Activated T-cell treated with anti-CD3 and anti-CD28 coated beads for 48 hours (primary cell): ENCODE results near the gene ATAD1.
A peak's percentile ranks its signal among the peaks of the same experiment; 100 is the strongest.
"Not testable (repeated sequence)": the region's sequence is repeated elsewhere in the genome, so short reads cannot be mapped to it uniquely, and the experiment has no call there.

Experiments
- DNase-seq: peaks from one replicate; pipeline ENCODE4 v3.0.0-alpha.2; 2020; ENCODE audit warnings: low read depth

The ATAD1 gene

DNA sequence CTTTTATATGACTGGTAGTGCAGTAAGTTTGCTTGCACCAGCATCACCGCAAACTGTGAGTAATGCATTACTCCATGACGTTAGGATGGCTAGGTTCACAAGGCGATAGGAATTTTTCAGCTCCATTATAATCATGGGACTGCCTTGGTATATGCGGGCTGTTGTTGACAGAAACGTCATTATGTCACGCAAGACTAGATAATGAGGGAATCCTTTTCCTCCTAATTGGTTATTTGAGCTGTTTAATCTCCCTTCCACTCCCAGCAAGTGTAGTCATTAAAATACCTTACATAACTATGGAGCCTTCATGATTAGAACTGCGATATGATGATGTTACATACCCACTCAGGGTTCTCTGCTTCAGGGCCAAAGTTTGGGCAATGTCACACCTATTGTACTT, 28.0 kb upstream of the ATAD1 start:
- no peak for DNase-seq

DNA sequence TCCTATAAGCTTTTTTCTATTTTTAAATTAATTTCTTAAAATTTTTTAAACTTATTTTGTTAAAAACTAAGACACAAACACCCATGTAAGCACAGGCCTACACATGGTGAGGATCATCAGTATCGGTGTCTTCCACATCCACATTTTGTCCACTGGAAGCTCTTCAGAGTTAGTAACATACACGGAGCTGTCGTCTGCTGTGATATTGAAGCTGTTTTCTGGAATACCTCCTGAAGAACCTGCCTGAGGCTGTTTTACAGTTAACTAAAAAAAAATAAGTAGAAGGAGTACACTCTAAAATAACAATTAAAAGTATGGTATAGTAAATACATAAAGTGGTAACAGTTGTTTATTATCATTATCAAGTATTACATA, 27.6 kb upstream of the ATAD1 start:
- DNase-seq = no peak

DNA sequence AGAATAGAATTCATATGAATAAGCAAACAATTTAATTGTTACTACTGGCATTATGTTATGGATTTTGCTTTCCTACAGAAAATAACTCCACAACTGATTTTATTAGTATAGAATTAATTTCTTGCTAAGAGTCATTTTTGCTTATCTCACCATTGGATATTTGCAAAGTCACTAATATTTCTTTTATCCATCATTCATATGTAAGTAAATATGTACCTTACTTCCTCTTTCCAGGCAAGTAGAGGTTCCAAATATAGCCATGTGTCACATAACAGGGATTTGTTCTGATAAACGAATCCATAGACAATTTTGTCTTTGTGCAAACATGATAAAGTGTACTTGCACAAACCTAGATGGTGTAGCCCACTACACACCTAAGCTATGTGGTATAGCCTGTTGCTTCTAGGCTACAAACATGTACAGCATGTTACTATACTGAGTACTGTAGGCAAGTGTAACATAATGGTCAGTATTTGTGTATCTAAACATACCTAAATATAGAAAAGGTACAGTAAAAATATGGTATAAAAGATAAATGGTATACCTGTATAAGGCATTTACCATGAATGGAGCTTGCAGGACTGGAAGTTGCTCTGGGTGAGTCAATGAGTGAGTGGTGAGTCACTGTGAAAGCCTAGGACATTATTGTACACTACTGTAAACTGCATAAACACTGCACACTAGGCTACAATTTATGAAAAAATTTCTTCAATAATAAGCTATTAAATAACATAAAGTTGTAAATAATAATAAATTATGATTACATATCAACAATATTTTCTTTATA, 27.0 kb upstream of the ATAD1 start:
- no peak for DNase-seq

DNA sequence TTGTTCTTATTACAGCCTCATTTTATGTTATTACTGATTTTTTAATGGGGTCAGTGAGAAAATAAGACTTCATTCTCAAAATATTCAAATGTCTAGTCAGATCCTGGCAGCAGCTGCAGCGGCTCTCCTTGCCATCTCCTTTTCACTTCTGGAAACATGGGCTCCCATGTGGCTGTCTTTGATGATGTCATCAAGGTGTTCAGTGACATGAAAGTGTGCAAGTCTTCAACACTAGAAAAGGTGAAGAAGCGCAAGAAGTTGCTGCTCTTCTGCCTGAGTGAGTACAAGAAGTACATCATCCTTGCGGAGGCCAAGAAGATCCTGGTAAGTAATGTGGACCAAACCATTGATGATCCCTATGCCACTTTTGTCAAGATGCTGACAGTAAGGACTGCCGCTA, 25.7 kb upstream of the ATAD1 start:
- DNase-seq = no peak

DNA sequence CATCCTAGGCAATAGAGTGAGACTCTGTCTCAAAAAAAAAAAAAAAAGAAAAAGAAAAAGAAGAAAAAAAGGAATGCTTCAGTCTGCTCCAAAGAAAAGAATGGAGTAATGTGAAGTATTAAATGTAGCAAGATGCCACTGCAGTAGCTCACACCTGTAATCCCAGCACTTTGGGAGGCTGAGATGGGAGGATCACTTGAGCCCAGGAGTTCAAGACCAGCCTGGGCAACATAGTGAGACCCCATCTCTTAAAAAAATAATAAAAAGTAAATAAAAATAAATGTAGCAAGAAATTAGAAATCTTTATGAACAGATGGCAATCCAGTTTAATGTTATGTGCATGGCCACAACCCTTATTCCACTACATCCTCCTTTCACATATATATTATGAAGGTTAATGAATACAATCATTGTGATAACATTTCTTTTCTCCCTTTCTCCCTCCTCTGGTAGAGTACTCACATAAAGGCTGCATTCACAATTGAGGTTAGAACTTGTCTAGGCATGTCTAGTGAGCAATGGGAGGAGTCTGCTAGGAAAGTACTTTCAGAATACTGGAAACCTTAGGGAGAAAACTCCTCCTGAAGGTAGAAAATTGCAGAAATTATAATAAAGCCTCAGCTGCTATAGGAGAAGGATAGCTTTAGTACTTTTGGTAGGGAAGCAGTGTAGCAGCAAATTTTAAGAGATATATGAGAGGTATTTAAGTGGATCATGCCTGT, 24.9 kb upstream of the ATAD1 start:
- no peak for DNase-seq

DNA sequence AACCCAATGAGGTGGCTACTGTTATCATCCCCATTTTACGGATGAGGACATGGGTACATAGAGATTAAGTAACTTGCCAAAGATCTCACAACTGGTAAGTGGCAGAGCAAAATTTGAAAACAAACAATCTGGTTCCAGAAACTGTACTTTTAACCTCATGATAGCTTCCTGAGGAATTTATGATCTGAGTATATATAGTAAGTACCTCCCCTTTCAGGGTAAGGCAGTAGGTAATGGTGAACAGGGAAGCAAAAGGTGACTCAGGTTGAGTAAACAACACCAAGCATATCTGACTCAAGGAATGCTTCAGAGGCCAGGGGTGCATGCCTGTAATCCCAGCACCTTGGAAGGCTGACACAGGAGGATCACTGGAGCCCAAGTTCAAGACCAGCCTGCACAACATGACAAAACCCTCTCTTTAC, 24.2 kb upstream of the ATAD1 start:
- no peak for DNase-seq

DNA sequence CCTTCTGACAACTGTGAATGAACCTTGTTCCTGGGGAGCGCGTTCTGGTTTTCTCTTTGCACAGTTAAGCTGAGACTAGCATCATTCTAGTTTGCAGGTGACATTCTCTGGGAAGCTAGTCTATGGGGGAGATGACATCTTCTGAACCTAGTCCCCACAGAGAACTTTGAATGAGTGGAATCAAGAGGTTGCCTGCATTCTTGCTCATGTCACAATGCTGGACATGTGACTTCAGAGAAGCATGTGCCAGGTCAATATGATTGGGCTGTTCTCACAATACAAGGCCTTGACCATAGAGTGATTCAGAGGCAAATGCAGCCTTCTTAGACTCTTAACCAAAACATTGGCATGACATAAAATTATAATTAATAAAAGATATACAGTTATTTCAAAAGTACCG, 23.2 kb upstream of the ATAD1 start:
- no peak for DNase-seq

DNA sequence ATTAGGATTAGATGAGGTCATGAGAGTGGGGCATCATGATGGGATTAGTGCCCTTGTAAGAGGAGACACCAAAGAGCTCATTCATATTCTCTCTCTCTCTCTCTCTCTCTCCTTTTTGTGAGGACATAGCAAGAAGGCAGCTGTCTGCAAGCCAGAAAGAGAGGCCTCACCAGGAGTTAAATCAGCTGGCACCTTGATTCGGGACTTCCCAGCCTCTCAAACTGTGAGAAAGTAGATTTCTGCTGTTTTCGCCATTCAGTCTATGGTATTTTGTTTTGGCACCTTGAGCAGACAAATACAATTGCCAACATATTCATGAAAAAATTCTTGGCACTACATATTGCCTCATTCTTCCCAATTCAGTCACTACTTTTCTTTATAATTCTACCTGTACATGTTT, 20.6 kb upstream of the ATAD1 start:
- DNase-seq = no peak

DNA sequence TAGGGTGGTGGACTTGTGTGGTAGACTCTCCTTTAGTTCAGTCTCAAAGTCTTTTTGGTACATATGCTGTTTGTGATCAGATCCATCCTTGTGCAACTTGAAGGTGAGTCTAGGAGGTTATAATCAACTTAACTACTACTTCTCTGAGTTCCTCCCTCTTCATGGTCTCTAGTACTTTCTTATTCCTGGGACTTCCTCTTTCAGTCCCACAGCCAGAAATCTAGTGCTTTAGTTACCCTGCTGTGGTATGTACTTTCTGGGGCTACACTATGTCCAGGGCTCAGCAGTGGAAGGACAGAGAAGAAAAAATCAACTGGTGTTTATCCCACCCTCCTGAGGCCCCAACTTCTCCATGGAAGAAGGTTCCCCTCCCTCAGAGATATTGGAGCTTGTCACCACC, 19.4 kb upstream of the ATAD1 start:
- DNase-seq = no peak

DNA sequence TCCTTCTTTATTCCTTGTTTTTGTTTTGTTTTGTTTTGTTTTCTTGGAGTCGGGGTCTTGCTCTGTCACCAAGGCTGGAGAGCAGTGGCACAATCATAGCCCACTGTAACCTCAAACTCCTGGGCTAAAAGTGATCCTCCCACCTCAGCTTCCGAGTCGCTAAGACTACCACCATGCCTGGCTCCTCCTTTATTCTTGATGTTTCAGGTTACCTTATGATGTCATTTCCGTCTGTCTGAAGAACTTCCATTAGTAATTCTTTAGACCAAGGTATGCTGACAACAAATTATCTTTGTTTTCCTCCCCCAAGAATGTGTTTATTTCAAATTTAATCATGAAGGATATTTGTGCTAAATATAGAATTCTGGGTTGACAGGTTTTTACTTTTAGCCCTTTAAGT, 18.1 kb upstream of the ATAD1 start:
- no peak for DNase-seq

DNA sequence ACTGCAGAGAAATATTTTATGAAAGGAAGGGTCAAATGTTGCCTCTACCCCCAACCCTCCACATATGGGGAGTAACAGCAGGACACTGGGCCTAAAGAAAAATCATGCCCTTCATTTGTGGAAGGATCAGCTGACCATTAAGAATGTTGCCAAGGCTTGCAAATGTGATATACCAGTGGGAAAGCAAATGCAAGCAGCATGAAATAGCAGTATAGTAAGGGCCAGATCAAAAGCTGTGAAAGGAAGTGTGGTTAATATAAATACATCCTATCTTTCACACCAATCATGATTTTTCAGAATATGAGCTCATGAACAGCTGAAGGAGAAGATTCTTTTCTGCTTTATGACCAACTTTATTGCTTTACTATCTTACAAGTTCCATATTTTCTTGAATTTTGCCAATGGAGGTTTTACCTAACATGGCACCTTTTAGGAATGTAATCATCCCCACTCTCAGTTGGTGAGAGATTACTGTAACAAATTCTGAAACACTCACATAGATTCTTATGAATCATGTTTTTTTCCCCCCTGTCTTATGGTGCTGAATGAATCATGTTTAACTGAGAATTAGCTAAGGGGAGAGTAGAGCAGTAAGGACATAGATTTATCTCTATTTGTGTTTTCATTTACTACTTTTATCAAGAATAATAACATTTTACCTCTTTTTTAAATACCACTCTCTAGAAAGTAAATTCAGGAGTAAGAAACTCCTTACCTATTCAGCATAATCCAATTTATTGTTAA, 12.1 kb upstream of the ATAD1 start:
- no peak for DNase-seq

DNA sequence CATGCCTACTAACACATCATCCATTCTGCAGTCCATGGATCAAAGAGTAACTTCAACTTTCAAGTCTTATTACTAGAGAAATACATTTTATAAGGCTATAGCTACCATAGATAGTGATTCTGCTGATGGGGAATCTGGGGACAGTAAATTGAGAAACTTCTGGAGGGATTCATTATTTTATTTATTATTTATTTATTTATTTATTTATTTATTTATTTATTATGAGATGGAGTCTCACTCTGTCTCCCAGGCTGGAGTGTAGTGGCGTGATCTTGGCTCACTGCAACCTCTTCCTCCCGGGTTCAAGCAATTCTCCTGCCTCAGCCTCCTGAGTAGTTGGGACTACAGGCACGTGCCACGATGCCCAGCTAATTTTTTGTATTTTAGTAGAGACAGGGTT, 11.0 kb upstream of the ATAD1 start:
- not testable (repeated sequence) for DNase-seq

DNA sequence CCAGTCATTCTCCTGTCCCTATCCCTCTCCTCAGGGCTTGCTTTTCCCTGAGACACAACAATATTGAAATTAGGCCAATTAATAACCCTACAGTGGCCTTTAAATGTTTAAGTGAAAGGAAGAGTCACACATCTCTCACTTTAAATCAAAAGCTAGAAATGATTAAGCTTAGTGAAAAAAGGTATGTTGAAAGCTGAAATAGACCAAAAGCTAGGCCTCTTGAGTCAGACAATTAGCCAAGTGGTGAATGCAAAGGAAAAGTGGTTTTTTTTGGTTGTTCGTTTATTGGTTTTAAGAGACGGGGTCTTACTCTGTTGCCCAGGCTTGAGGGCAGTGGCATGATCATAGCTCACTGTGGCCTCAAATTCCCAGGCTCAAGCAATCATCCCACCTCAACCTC, 9.7 kb upstream of the ATAD1 start:
- DNase-seq = no peak

DNA sequence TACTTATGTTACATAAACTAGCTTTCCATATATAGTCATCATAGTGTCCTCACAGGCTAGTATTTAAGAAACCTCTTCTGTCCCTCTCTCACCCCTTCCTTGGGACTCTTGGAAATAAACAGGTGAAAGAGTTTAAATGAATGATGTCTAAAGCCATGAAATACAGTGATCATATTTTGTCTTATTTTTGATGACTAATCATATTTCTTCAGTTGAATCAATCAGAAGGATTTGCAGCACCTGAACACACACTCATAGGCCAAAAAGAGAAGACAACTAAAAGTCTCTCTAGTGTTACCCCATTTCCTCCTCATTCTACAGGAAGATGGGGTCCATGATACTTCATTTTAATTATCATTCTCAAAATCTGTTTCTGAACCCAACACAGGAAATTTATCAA, 8.6 kb upstream of the ATAD1 start:
- no peak for DNase-seq

DNA sequence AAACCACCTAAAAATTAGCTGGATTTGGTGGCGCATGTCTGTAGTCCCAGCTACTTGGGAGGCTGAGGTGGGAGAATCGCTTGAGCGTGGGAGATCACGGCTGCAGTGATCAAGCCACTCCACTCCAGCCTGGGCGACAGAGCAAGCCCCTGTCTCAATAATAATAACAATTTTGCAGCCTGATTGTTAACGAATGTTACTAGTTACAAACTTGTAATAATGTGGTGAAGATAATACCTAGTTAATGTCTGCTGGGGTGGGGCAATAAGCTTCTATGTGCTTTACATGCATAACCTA, 1.2 kb upstream of the ATAD1 start:
- no peak for DNase-seq

DNA sequence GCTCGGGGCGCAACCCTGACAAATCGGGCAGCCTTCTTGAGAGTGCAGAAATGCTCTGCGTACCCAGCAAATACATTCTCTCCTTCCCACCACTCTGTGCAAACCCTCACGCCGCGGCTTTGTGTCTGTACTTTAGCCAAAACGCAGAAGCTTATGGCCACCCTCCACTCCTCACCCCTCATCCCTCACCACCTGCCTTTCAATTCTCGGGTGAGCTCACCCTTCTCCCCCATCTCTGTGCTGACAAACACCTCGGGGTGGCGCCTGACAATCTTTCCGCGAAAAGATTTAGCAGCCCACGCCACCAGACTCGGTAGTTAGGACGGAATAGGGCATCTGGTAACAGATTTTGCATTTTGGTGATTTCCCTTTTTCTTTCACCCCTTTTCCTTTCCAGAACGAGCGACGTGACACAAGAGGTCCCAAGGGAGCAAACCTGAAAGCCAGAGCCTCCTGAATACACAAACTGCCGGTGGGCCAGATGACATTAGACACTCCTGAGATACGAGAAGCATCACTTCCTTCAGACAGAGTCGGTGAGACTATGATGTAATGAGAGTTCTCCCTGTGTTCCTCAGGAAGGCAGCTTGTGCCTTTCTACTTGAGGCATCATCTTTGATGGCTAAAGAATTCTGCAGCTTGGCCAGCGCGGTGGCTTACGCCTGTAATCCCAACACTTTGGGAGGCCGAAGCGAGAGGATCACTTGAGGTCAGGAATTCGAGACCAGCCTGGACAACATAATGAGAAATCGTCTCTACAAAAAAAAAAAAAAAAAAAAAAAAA, 671 bp upstream of the ATAD1 start:
- peak; percentile 49 for DNase-seq

DNA sequence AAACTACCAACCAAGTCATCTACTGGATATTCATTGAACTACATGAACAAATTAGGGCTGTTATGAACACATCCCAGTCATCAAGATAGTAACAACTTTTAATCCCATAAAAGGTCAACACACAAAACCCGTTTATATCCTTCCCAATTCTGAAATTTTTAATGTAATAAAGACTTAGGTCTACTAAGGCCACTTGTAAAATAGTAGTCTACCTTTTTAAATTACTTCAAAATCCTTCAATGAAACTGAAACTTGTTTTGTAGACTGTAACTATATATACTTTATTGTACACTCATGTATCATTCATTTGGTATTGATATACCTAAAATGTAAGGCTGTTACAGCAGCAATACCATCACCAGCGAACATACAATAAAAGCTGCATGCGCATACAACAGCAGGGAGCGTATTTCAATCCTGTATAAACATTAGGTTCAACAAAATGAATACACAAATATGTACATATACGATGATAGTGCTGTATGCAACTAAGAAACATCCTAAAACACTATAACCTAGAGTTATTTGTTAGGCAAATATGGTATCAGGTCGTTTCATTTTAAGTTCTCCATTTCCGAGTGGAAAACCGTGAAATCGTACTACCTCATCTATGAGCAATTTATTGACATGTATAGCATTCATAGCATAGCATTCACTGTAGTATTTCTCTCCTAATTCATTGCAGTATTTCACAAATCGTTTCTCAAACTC, 973 bp downstream of the ATAD1 start:
- DNase-seq = no peak

DNA sequence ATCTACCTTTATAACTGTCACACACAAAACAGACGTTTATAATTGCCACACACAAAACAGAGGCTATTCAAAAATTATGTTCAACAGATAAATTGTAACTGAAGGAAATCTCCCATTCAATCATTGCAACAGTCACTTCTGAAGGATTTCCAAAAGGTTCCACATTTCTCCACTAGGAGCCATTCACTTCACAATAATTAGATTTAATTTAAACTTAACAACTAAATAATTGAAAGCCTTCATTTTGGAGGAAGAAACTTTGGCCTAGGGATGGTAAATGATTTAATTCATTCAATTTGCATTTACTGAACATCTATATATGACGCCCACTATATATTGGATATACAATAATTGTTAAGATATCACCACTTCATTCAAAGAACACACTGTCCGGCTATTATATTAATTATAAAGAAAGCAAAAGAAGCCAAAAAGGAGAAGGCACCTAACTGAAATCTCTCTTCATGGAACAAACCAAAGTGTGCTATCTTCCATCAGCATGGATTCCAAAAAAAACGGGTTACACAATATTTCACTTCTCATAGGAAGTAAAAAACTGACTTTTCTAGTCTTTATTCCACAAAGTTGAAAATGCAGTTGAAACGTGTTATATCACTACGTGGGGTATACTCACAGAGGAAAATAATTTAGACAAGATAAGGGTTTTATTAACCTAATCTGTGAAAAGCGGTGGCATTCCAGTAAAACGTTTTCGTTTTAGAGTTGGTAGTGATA, 1.7 kb downstream of the ATAD1 start:
- no peak for DNase-seq

DNA sequence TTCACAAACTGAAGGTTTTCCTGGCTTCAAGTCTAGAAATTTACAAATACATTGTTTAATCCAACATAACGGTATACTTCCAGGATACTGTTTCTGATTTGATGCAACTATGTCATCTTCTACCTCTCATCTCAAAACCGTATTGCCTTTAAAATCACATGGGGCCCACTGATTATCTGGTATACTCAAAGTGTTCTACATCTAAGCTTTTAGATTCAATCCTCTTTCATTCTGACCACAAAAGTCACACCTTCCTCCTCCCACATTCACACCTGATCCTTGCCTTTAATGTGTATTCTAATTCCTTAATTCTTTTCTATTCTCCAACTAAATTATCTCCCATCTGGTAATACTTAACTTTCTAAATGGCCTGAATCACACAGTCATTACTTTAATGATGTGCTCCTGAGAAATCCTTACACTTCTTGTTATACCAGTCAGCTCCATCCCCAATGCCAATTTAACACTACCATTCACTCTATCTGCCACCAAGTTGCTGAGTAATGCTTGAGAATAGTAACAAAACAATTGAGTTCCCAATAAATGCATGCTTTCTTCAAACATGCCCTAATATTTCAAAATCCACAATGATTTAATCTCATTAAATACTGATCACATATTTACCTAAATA, 13.0 kb downstream of the ATAD1 start:
- no peak for DNase-seq

DNA sequence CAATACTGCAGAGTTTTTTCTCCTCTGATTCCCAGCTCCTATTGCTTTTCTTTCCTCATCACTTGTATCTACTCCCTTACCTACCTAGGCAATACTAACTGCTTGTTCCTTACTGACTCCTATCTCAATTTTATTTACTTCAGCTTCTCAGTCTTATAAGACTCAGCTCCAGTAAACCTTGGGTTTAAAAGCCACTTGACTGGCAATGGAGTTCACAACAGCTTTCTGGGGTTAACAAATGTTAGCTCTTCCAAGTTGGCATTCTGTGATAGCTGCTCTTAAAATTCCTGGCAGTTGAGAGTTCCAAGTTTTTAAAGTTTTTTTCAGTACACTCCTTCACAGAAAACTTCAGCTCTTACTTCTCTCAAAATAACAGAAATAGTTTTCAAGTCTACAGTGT, 14.2 kb downstream of the ATAD1 start:
- no peak for DNase-seq

DNA sequence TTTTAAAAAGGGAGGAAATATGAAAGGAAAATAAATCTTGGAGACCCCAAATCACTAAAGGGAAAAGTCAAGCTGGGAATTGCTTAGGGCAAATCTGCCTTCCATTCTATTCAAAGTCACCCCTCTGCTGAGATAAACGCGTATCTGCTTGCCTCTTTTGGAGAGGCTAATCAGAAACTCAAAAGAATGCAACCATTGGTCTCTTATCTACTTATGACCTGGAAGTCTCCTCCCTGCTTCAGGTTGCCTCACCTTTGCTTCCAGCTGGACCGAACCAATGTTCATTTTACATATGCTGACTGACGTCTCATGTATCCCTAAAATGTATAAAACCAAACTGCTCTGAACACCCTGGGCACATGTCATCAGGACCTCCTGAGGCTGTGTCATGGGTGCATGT, 14.7 kb downstream of the ATAD1 start:
- DNase-seq = no peak
